Left forelimb (tissue), 1 donor: ENCODE measurements around the gene MYO15B.
A peak's percentile ranks its signal among the peaks of the same experiment; 100 is the strongest.

Source experiments
- DNase-seq: peaks from one replicate; pipeline ENCODE4 v3.0.0-alpha.2; 2018; ENCODE audit warnings: low spot score

MYO15B gene

GRCh38 chr17:75639771-75640555 is 52.4 kb downstream of the MYO15B start:
- no peak for DNase-seq

GRCh38 chr17:75640556-75641119 is 53.0 kb downstream of the MYO15B start:
- DNase-seq = no peak

- no peak for DNase-seq
These were observed 53.7 kb downstream of the MYO15B start for GRCh38 chr17:75641343-75641742.

- peak; percentile 53 for DNase-seq
These were observed 54.7 kb downstream of the MYO15B start for GRCh38 chr17:75642182-75642783.

GRCh38 chr17:75642784-75643642 is 55.4 kb downstream of the MYO15B start:
- DNase-seq = no peak

GRCh38 chr17:75643643-75644017 is 56.0 kb downstream of the MYO15B start:
- DNase-seq = no peak

- DNase-seq = peak; percentile 44
These were observed 57.9 kb downstream of the MYO15B start for GRCh38 chr17:75645501-75645888.

GRCh38 chr17:75645889-75646637 is 58.5 kb downstream of the MYO15B start:
- peak; percentile 50 for DNase-seq

- DNase-seq = peak; percentile 57
These were observed 59.0 kb downstream of the MYO15B start for GRCh38 chr17:75646638-75646992.

- DNase-seq = peak; percentile 11
These were observed 59.5 kb downstream of the MYO15B start for GRCh38 chr17:75647061-75647460.

GRCh38 chr17:75647921-75648320 is 60.3 kb downstream of the MYO15B start:
- DNase-seq = peak; percentile 47

GRCh38 chr17:75649687-75650086 is 62.1 kb downstream of the MYO15B start:
- DNase-seq = no peak

GRCh38 chr17:75650874-75651273 is 63.3 kb downstream of the MYO15B start:
- DNase-seq = no peak

- peak; percentile 48 for DNase-seq
These were observed 64.7 kb downstream of the MYO15B start for GRCh38 chr17:75652341-75652740.

GRCh38 chr17:75652934-75653549 is 65.4 kb downstream of the MYO15B start:
- no peak for DNase-seq

GRCh38 chr17:75654176-75654575 is 66.6 kb downstream of the MYO15B start:
- no peak for DNase-seq

- no peak for DNase-seq
These were observed 70.6 kb downstream of the MYO15B start for GRCh38 chr17:75658237-75658636.

GRCh38 chr17:75661531-75661930 is 73.9 kb downstream of the MYO15B start:
- DNase-seq = no peak

GRCh38 chr17:75662511-75662910 is 74.9 kb downstream of the MYO15B start:
- no peak for DNase-seq

GRCh38 chr17:75664099-75664549 is 76.5 kb downstream of the MYO15B start:
- DNase-seq = no peak

GRCh38 chr17:75665981-75666380 is 78.4 kb downstream of the MYO15B start:
- DNase-seq = no peak
